Immature natural killer cell (primary cell): ENCODE data around the gene DHX16. TPM values are rescaled to one million over a fixed set of nuclear protein-coding genes. Genes with fewer than 3 reads are reported as not detected.

ENCODE experiments used
- DNase-seq, 3 donors: peaks; one replicate each; pipeline ENCODE4 v3.0.0; 2022; ENCODE audit warnings: mixed read lengths in 1 of 3
- H3K27ac Mint-ChIP-seq, 6 donors: one replicate each; pipeline ENCODE4 v1.8.0; 2020; ENCODE audit warnings: mixed read lengths in 6 of 6, mild to moderate bottlenecking in 5 of 6, inconsistent platforms in 4 of 6, moderate library complexity in 3 of 6
- H3K27me3 Mint-ChIP-seq, 3 donors: one replicate each; pipeline ENCODE4 v1.8.0; 2020 to 2021; ENCODE audit warnings: low read depth in 3 of 3, mild to moderate bottlenecking in 3 of 3, mixed read lengths in 3 of 3, moderate library complexity in 3 of 3, inconsistent platforms in 1 of 3
- H3K36me3 Mint-ChIP-seq, 3 donors: one replicate each; pipeline ENCODE4 v1.8.0; 2020; ENCODE audit warnings: mixed read lengths in 3 of 3, inconsistent platforms in 2 of 3, mild to moderate bottlenecking in 2 of 3
- H3K4me1 Mint-ChIP-seq, 2 donors: one replicate each; pipeline ENCODE4 v1.8.0; 2020; ENCODE audit warnings: inconsistent platforms in 2 of 2, mild to moderate bottlenecking in 2 of 2, mixed read lengths in 2 of 2, moderate library complexity in 1 of 2
- H3K4me3 Mint-ChIP-seq, 5 donors: one replicate each; pipeline ENCODE4 v1.8.0; 2020; ENCODE audit warnings: mild to moderate bottlenecking in 5 of 5, mixed read lengths in 5 of 5, inconsistent platforms in 3 of 5, moderate library complexity in 3 of 5
- H3K9me3 Mint-ChIP-seq, 6 donors: one replicate each; pipeline ENCODE4 v1.8.0; 2020; ENCODE audit warnings: mild to moderate bottlenecking in 6 of 6, mixed read lengths in 6 of 6, inconsistent platforms in 4 of 6, moderate library complexity in 3 of 6
- polyA plus RNA-seq, 3 donors: library from polyadenylated mRNA; unstranded; fragments of 300-500 nt; fragmentation: Illumina TruSeq; gene quantifications; one replicate each; pipeline ENCODE4 v1.2.3, GENCODE V29; 2021

The DHX16 gene
- polyA plus RNA-seq, 3 donors from 2014 or later = 13.6 to 33.9 (median 14.4) TPM

GRCh38 chr6:30711758-30712380 lies 39.1 kb upstream of the DHX16 start:
- peaks cover 43 to 53% of the 10 kb centered on the region in 2 donors for H3K4me1 Mint-ChIP-seq
- H3K4me3 Mint-ChIP-seq = peak overlapping the region; percentile 56 to 79 (median 73)
- peaks cover 18 to 42% (median 23%) of the 10 kb centered on the region in 3 donors for H3K36me3 Mint-ChIP-seq
- no peaks in the 10 kb centered on the region for H3K9me3 Mint-ChIP-seq
- DNase-seq = peak; percentile 50 to 56 (median 53)
- peaks cover 0 to 4% (median under 1%) of the 10 kb centered on the region in 3 donors for H3K27me3 Mint-ChIP-seq
- H3K27ac Mint-ChIP-seq = peak overlapping the region; percentile 82 to 95 (median 92)

GRCh38 chr6:30709101-30709868 lies 36.5 kb upstream of the DHX16 start:
- DNase-seq = no peak
- Mint-ChIP-seq H3K27ac (peak overlapping the region in 3 of 6 donors; percentile 9 to 54 (median 14)), H3K4me1 (peaks cover 32 to 33% of the 10 kb centered on the region in 2 donors), H3K9me3 (no peaks in the 10 kb centered on the region), H3K36me3 (peaks cover 19 to 54% (median 38%) of the 10 kb centered on the region in 3 donors), H3K4me3 (no peak overlapping the region), H3K27me3 (peaks cover 0 to 2% (median 1%) of the 10 kb centered on the region in 3 donors)

GRCh38 chr6:30707281-30707850 lies 34.6 kb upstream of the DHX16 start:
- Mint-ChIP-seq H3K9me3 (no peaks in the 10 kb centered on the region), H3K36me3 (peaks cover 27 to 62% (median 42%) of the 10 kb centered on the region in 3 donors), H3K4me3 (no peak overlapping the region), H3K4me1 (peaks cover 18 to 19% of the 10 kb centered on the region in 2 donors), H3K27me3 (peaks cover 0 to 2% (median 1%) of the 10 kb centered on the region in 3 donors), H3K27ac (peak overlapping the region in 1 of 6 donors; percentile 62)
- DNase-seq = no peak

- H3K4me3 Mint-ChIP-seq = no peak overlapping the region
- peak overlapping the region in 2 of 6 donors; percentile 12 to 46 for H3K27ac Mint-ChIP-seq
- H3K9me3 Mint-ChIP-seq = no peaks in the 10 kb centered on the region
- H3K4me1 Mint-ChIP-seq = peaks cover under 1 to 1% of the 10 kb centered on the region in 2 donors
- peaks cover 27 to 57% (median 34%) of the 10 kb centered on the region in 3 donors for H3K36me3 Mint-ChIP-seq
- peaks cover 0 to 3% (median 1%) of the 10 kb centered on the region in 3 donors for H3K27me3 Mint-ChIP-seq
- DNase-seq = no peak
Observed at GRCh38 chr6:30705620-30706019, 32.8 kb upstream of the DHX16 start.

GRCh38 chr6:30703821-30704220 lies 31.0 kb upstream of the DHX16 start:
- H3K27ac Mint-ChIP-seq = peak overlapping the region in 3 of 6 donors; percentile 42 to 68 (median 48)
- H3K36me3 Mint-ChIP-seq = peaks cover 27 to 61% (median 34%) of the 10 kb centered on the region in 3 donors
- H3K27me3 Mint-ChIP-seq = peaks cover 0 to 3% (median 1%) of the 10 kb centered on the region in 3 donors
- no peak for DNase-seq
- H3K9me3 Mint-ChIP-seq = no peaks in the 10 kb centered on the region
- H3K4me1 Mint-ChIP-seq = no peaks in the 10 kb centered on the region
- H3K4me3 Mint-ChIP-seq = no peak overlapping the region

GRCh38 chr6:30703011-30703410 lies 30.2 kb upstream of the DHX16 start:
- H3K4me3 Mint-ChIP-seq = no peak overlapping the region
- no peaks in the 10 kb centered on the region for H3K4me1 Mint-ChIP-seq
- peak overlapping the region in 2 of 6 donors; percentile 1 to 82 for H3K27ac Mint-ChIP-seq
- H3K27me3 Mint-ChIP-seq = peaks cover 0 to 3% (median 1%) of the 10 kb centered on the region in 3 donors
- H3K36me3 Mint-ChIP-seq = peaks cover 25 to 59% (median 32%) of the 10 kb centered on the region in 3 donors
- H3K9me3 Mint-ChIP-seq = no peaks in the 10 kb centered on the region
- DNase-seq = no peak

GRCh38 chr6:30700340-30700739 lies 27.5 kb upstream of the DHX16 start:
- Mint-ChIP-seq H3K4me3 (no peak overlapping the region), H3K4me1 (no peaks in the 10 kb centered on the region), H3K9me3 (no peaks in the 10 kb centered on the region), H3K27ac (no peak overlapping the region), H3K36me3 (peaks cover 15 to 42% (median 17%) of the 10 kb centered on the region in 3 donors), H3K27me3 (peaks cover 0 to 2% (median 0%) of the 10 kb centered on the region in 3 donors)
- DNase-seq = no peak

- Mint-ChIP-seq H3K36me3 (peaks cover 0 to 8% (median 0%) of the 10 kb centered on the region in 3 donors), H3K4me1 (peaks cover 2% of the 10 kb centered on the region in 2 donors), H3K27ac (no peak overlapping the region), H3K4me3 (no peak overlapping the region), H3K9me3 (no peaks in the 10 kb centered on the region), H3K27me3 (no peaks in the 10 kb centered on the region)
- DNase-seq = no peak
Observed at GRCh38 chr6:30696432-30696831, 23.6 kb upstream of the DHX16 start.

GRCh38 chr6:30691208-30691847 lies 18.5 kb upstream of the DHX16 start:
- DNase-seq = no peak
- no peaks in the 10 kb centered on the region for H3K9me3 Mint-ChIP-seq
- peaks cover 42 to 43% of the 10 kb centered on the region in 2 donors for H3K4me1 Mint-ChIP-seq
- H3K4me3 Mint-ChIP-seq = peak overlapping the region; percentile 77 to 89 (median 84)
- peaks cover 0 to 4% (median 2%) of the 10 kb centered on the region in 3 donors for H3K27me3 Mint-ChIP-seq
- H3K36me3 Mint-ChIP-seq = peaks cover 0 to under 1% (median 0%) of the 10 kb centered on the region in 3 donors
- peak overlapping the region; percentile 61 to 83 (median 76) for H3K27ac Mint-ChIP-seq

- Mint-ChIP-seq H3K9me3 (no peaks in the 10 kb centered on the region), H3K36me3 (peaks cover 0 to 4% (median 0%) of the 10 kb centered on the region in 3 donors), H3K4me1 (peaks cover 42 to 44% of the 10 kb centered on the region in 2 donors)
Observed at GRCh38 chr6:30690403-30691207, 17.8 kb upstream of the DHX16 start, which contains the start of gene NRM. Gene NRM (minus strand): TSS chr6:30690984. CDS start chr6:30690974, 10 bp downstream.

GRCh38 chr6:30689985-30690384 lies 17.2 kb upstream of the DHX16 start:
- Mint-ChIP-seq H3K27me3 (peaks cover 4 to 9% (median 7%) of the 10 kb centered on the region in 3 donors), H3K36me3 (peaks cover 4 to 10% (median 6%) of the 10 kb centered on the region in 3 donors), H3K27ac (peak overlapping the region; percentile 74 to 94 (median 82)), H3K4me3 (peak overlapping the region; percentile 77 to 89 (median 81)), H3K4me1 (peaks cover 49 to 50% of the 10 kb centered on the region in 2 donors), H3K9me3 (no peaks in the 10 kb centered on the region)
- no peak for DNase-seq

More at GRCh38 chr6:30690403-30691207, 17.8 kb upstream of the DHX16 start, which contains the start of gene NRM:
- Mint-ChIP-seq H3K27ac (peak within 1 kb of the TSS; percentile 74 to 94 (median 84)), H3K27me3 (peaks cover 0 to 5% (median 5%) of the 10 kb centered on the region in 3 donors), H3K4me3 (peak within 1 kb of the TSS; percentile 77 to 89 (median 84))
- DNase-seq = peak; percentile 57 to 65 (median 58)

- H3K27ac Mint-ChIP-seq = peak overlapping the region; percentile 79 to 99 (median 94)
- H3K9me3 Mint-ChIP-seq = no peaks in the 10 kb centered on the region
- H3K36me3 Mint-ChIP-seq = peaks cover 6 to 12% (median 9%) of the 10 kb centered on the region in 3 donors
- peaks cover 49 to 52% of the 10 kb centered on the region in 2 donors for H3K4me1 Mint-ChIP-seq
- peak overlapping the region; percentile 62 to 100 (median 81) for H3K4me3 Mint-ChIP-seq
- peaks cover 7 to 12% (median 8%) of the 10 kb centered on the region in 3 donors for H3K27me3 Mint-ChIP-seq
- no peak for DNase-seq
Observed at GRCh38 chr6:30689022-30689865, 16.4 kb upstream of the DHX16 start.
